Endothelial cell (in vitro differentiated cells): ENCODE measurements around the gene TSPAN3. TPM values are rescaled to one million over a fixed set of nuclear protein-coding genes. Genes with fewer than 3 reads are reported as not detected.

Source experiments
- DNase-seq: peaks from one replicate; pipeline ENCODE4 v3.0.0; 2021; ENCODE audit warnings: low spot score
- H3K27ac Mint-ChIP-seq: one replicate; pipeline ENCODE4 v1.8.0; 2021; ENCODE audit warnings: mixed read lengths, inconsistent platforms; ENCODE audit not compliant: unreplicated experiment
- H3K27me3 Mint-ChIP-seq: one replicate; pipeline ENCODE4 v1.8.0; 2021; ENCODE audit warnings: mild to moderate bottlenecking, moderate library complexity, mixed read lengths, inconsistent platforms; ENCODE audit not compliant: unreplicated experiment
- H3K36me3 Mint-ChIP-seq: one replicate; pipeline ENCODE4 v1.8.0; 2021; ENCODE audit warnings: mild to moderate bottlenecking, low read depth, mixed read lengths, inconsistent platforms; ENCODE audit not compliant: unreplicated experiment
- H3K4me1 Mint-ChIP-seq: one replicate; pipeline ENCODE4 v1.8.0; 2021; ENCODE audit warnings: mild to moderate bottlenecking, mixed read lengths, inconsistent platforms; ENCODE audit not compliant: unreplicated experiment
- H3K4me3 Mint-ChIP-seq: one replicate; pipeline ENCODE4 v1.8.0; 2021; ENCODE audit warnings: mild to moderate bottlenecking, mixed read lengths, inconsistent platforms; ENCODE audit not compliant: unreplicated experiment
- H3K9me3 Mint-ChIP-seq: one replicate; pipeline ENCODE4 v1.8.0; 2021; ENCODE audit warnings: mixed read lengths, inconsistent platforms; ENCODE audit not compliant: unreplicated experiment
- CTCF ChIP-seq: fragments of 200-600 bp; sonication (generic); IDR thresholded peaks from one replicate; pipeline ENCODE4 v1.5.0; 2021; ENCODE audit warnings: antibody characterized with exemption; ENCODE audit not compliant: unreplicated experiment
- total RNA-seq: library from RNA; stranded (reverse); fragmentation: NEBNext Ultra II Directional; extraction: Animal tissue kit (Norgen Biotek cat#: 25700); gene quantifications from one replicate; pipeline ENCODE4 v1.2.1, GENCODE V29; 2021; ENCODE audit not compliant: unreplicated experiment

TSPAN3 gene
- total RNA-seq, 1 donor from 2014 or later, result 140 TPM

GRCh38 chr15:77010312-77010686 lies 60.6 kb downstream of the TSPAN3 start:
- Mint-ChIP-seq H3K36me3 (no peaks in the 10 kb centered on the region), H3K4me3 (no peak overlapping the region), H3K27ac (no peak overlapping the region), H3K27me3 (peaks cover 8% of the 10 kb centered on the region), H3K4me1 (peaks cover 3% of the 10 kb centered on the region), H3K9me3 (no peaks in the 10 kb centered on the region)
- TF ChIP-seq CTCF, result no peak
- no peak for DNase-seq

GRCh38 chr15:77009646-77010311 lies 61.1 kb downstream of the TSPAN3 start:
- TF ChIP-seq CTCF, result no peak
- no peaks in the 10 kb centered on the region for H3K4me1 Mint-ChIP-seq
- H3K27ac Mint-ChIP-seq, result no peak overlapping the region
- no peaks in the 10 kb centered on the region for H3K36me3 Mint-ChIP-seq
- DNase-seq, result no peak
- H3K4me3 Mint-ChIP-seq, result no peak overlapping the region
- H3K27me3 Mint-ChIP-seq, result peaks cover 8% of the 10 kb centered on the region
- no peaks in the 10 kb centered on the region for H3K9me3 Mint-ChIP-seq

- Mint-ChIP-seq H3K4me1 (peaks cover 3% of the 10 kb centered on the region), H3K27me3 (peaks cover 8% of the 10 kb centered on the region), H3K4me3 (no peak overlapping the region), H3K36me3 (no peaks in the 10 kb centered on the region), H3K27ac (no peak overlapping the region), H3K9me3 (no peaks in the 10 kb centered on the region)
- no peak for DNase-seq
- TF ChIP-seq CTCF, result no peak
These were observed 61.7 kb downstream of the TSPAN3 start for GRCh38 chr15:77009176-77009575.

GRCh38 chr15:77004189-77004588 lies 66.7 kb downstream of the TSPAN3 start:
- Mint-ChIP-seq H3K27ac (peak overlapping the region; percentile 68), H3K36me3 (no peaks in the 10 kb centered on the region), H3K27me3 (no peaks in the 10 kb centered on the region), H3K9me3 (no peaks in the 10 kb centered on the region), H3K4me3 (no peak overlapping the region), H3K4me1 (peaks cover 8% of the 10 kb centered on the region)
- no peak for TF ChIP-seq CTCF
- peak; percentile 35 for DNase-seq

GRCh38 chr15:77002954-77003912 lies 67.7 kb downstream of the TSPAN3 start:
- Mint-ChIP-seq H3K27me3 (no peaks in the 10 kb centered on the region), H3K4me1 (peaks cover 8% of the 10 kb centered on the region), H3K9me3 (no peaks in the 10 kb centered on the region), H3K36me3 (no peaks in the 10 kb centered on the region), H3K27ac (no peak overlapping the region), H3K4me3 (no peak overlapping the region)
- no peak for TF ChIP-seq CTCF
- DNase-seq, result no peak
